NCI-H774 (cell line): ENCODE results near the gene EXOC1L.

Experiments
- DNase-seq: peaks from one replicate; lab custom pipeline; 2025; lab: John Stamatoyannopoulos, UW

Gene EXOC1L

GRCh38 chr4:55819634-55820033, at the start of gene EXOC1L:
TSS of gene EXOC1L (plus strand) at chr4:55819790. CDS start at chr4:55820027, 237 bp downstream.
- no peak for DNase-seq

- no peak for DNase-seq
These were observed 48.9 kb upstream of the EXOC1L start for GRCh38 chr4:55770662-55771061.

GRCh38 chr4:55781341-55781740, 38.2 kb upstream of the EXOC1L start:
- DNase-seq = no peak

- DNase-seq = no peak
These were observed 37.8 kb upstream of the EXOC1L start for GRCh38 chr4:55781812-55782211.

- no peak for DNase-seq
These were observed 36.0 kb upstream of the EXOC1L start for GRCh38 chr4:55783584-55783983.

GRCh38 chr4:55784747-55785146, 34.8 kb upstream of the EXOC1L start:
- no peak for DNase-seq

- no peak for DNase-seq
These were observed 27.9 kb upstream of the EXOC1L start for GRCh38 chr4:55791666-55792065.

GRCh38 chr4:55793479-55793878, 26.1 kb upstream of the EXOC1L start:
- DNase-seq = no peak

GRCh38 chr4:55794053-55794452, 25.5 kb upstream of the EXOC1L start:
- no peak for DNase-seq

- DNase-seq = no peak
These were observed 24.2 kb upstream of the EXOC1L start for GRCh38 chr4:55795341-55795740.

- no peak for DNase-seq
These were observed 18.1 kb upstream of the EXOC1L start for GRCh38 chr4:55801498-55801897.

- no peak for DNase-seq
These were observed 12.0 kb upstream of the EXOC1L start for GRCh38 chr4:55807556-55807955.

GRCh38 chr4:55808186-55808585, 11.4 kb upstream of the EXOC1L start:
- DNase-seq = no peak

GRCh38 chr4:55808632-55809031, 11.0 kb upstream of the EXOC1L start:
- no peak for DNase-seq

GRCh38 chr4:55817691-55818090, 1.9 kb upstream of the EXOC1L start:
- DNase-seq = no peak

GRCh38 chr4:55820279-55820678, 689 bp downstream of the EXOC1L start:
- no peak for DNase-seq

GRCh38 chr4:55822329-55822728, 2.7 kb downstream of the EXOC1L start:
- DNase-seq = no peak

- DNase-seq = no peak
These were observed 5.3 kb downstream of the EXOC1L start for GRCh38 chr4:55824865-55825264.

- DNase-seq = no peak
These were observed 7.4 kb downstream of the EXOC1L start for GRCh38 chr4:55826986-55827385.

- DNase-seq = no peak
These were observed 8.0 kb downstream of the EXOC1L start for GRCh38 chr4:55827582-55827981.

- no peak for DNase-seq
These were observed 10.5 kb downstream of the EXOC1L start for GRCh38 chr4:55830048-55830447.

GRCh38 chr4:55830716-55831115, 11.1 kb downstream of the EXOC1L start:
- no peak for DNase-seq

- no peak for DNase-seq
These were observed 14.7 kb downstream of the EXOC1L start for GRCh38 chr4:55834086-55834795.

GRCh38 chr4:55837903-55838302, 18.3 kb downstream of the EXOC1L start:
- DNase-seq = no peak
